Activated naive CD4-positive, alpha-beta T cell treated with anti-CD3 and anti-CD28 coated beads, Interleukin-2, amount 50 U/mL, for 24 hours (primary cell): ENCODE measurements around the gene TANC2.

Experiments used
- H3K27ac Mint-ChIP-seq: one replicate; pipeline ENCODE4 v1.8.0; 2021; ENCODE audit warnings: mild to moderate bottlenecking, mixed read lengths
- H3K27me3 Mint-ChIP-seq: one replicate; pipeline ENCODE4 v1.8.0; 2021; ENCODE audit warnings: mixed read lengths
- H3K36me3 Mint-ChIP-seq: one replicate; pipeline ENCODE4 v1.8.0; 2021; ENCODE audit warnings: mixed read lengths
- H3K4me1 Mint-ChIP-seq: one replicate; pipeline ENCODE4 v1.8.0; 2021; ENCODE audit warnings: mixed read lengths
- H3K4me3 Mint-ChIP-seq: one replicate; pipeline ENCODE4 v1.8.0; 2021; ENCODE audit warnings: mild to moderate bottlenecking, mixed read lengths
- H3K9me3 Mint-ChIP-seq: one replicate; pipeline ENCODE4 v1.8.0; 2021; ENCODE audit warnings: mixed read lengths

Gene TANC2

GRCh38 chr17:62965686-62966425, at the start of gene TANC2:
Gene TANC2 (plus strand): TSS chr17:62966235. CDS start chr17:63009560, 43,325 bp downstream.
- Mint-ChIP-seq H3K4me1 (peaks cover 27% of the 10 kb centered on the region), H3K9me3 (no peaks in the 10 kb centered on the region), H3K4me3 (peak within 1 kb of the TSS; percentile 87), H3K27ac (peak within 1 kb of the TSS; percentile 88), H3K27me3 (no peaks in the 10 kb centered on the region), H3K36me3 (peaks cover 2% of the 10 kb centered on the region)

- Mint-ChIP-seq H3K36me3 (peaks cover 1% of the 10 kb centered on the region), H3K4me1 (no peaks in the 10 kb centered on the region), H3K27me3 (peaks cover 10% of the 10 kb centered on the region), H3K27ac (no peak overlapping the region), H3K4me3 (no peak overlapping the region), H3K9me3 (peaks cover 6% of the 10 kb centered on the region)
Observed at GRCh38 chr17:62916684-62917571, 49.1 kb upstream of the TANC2 start.

GRCh38 chr17:62919388-62919787, 46.6 kb upstream of the TANC2 start:
- Mint-ChIP-seq H3K27ac (no peak overlapping the region), H3K4me1 (no peaks in the 10 kb centered on the region), H3K36me3 (no peaks in the 10 kb centered on the region), H3K27me3 (peaks cover 9% of the 10 kb centered on the region), H3K4me3 (no peak overlapping the region), H3K9me3 (no peaks in the 10 kb centered on the region)

GRCh38 chr17:62920300-62920699, 45.7 kb upstream of the TANC2 start:
- Mint-ChIP-seq H3K36me3 (no peaks in the 10 kb centered on the region), H3K4me3 (no peak overlapping the region), H3K27me3 (peaks cover 7% of the 10 kb centered on the region), H3K4me1 (no peaks in the 10 kb centered on the region), H3K27ac (no peak overlapping the region), H3K9me3 (no peaks in the 10 kb centered on the region)

- no peaks in the 10 kb centered on the region for H3K4me1 Mint-ChIP-seq
Observed at GRCh38 chr17:62921817-62922216, 44.2 kb upstream of the TANC2 start.

GRCh38 chr17:62923258-62924150, 42.5 kb upstream of the TANC2 start:
- H3K4me1 Mint-ChIP-seq, result no peaks in the 10 kb centered on the region
- no peaks in the 10 kb centered on the region for H3K36me3 Mint-ChIP-seq
- H3K27ac Mint-ChIP-seq, result no peak overlapping the region
- no peak overlapping the region for H3K4me3 Mint-ChIP-seq
- peaks cover 3% of the 10 kb centered on the region for H3K27me3 Mint-ChIP-seq
- H3K9me3 Mint-ChIP-seq, result no peaks in the 10 kb centered on the region

More at GRCh38 chr17:62921817-62922216, 44.2 kb upstream of the TANC2 start:
- H3K27me3 Mint-ChIP-seq, result peaks cover 4% of the 10 kb centered on the region
- H3K36me3 Mint-ChIP-seq, result no peaks in the 10 kb centered on the region
- H3K27ac Mint-ChIP-seq, result no peak overlapping the region
- no peaks in the 10 kb centered on the region for H3K9me3 Mint-ChIP-seq
- no peak overlapping the region for H3K4me3 Mint-ChIP-seq

GRCh38 chr17:62925267-62925836, 40.7 kb upstream of the TANC2 start:
- no peak overlapping the region for H3K27ac Mint-ChIP-seq
- no peaks in the 10 kb centered on the region for H3K4me1 Mint-ChIP-seq
- no peaks in the 10 kb centered on the region for H3K36me3 Mint-ChIP-seq
- peaks cover 2% of the 10 kb centered on the region for H3K27me3 Mint-ChIP-seq
- H3K9me3 Mint-ChIP-seq, result no peaks in the 10 kb centered on the region
- H3K4me3 Mint-ChIP-seq, result no peak overlapping the region

GRCh38 chr17:62927083-62927482, 39.0 kb upstream of the TANC2 start:
- no peak overlapping the region for H3K4me3 Mint-ChIP-seq
- H3K36me3 Mint-ChIP-seq, result no peaks in the 10 kb centered on the region
- H3K27me3 Mint-ChIP-seq, result peaks cover 1% of the 10 kb centered on the region
- H3K4me1 Mint-ChIP-seq, result no peaks in the 10 kb centered on the region
- no peaks in the 10 kb centered on the region for H3K9me3 Mint-ChIP-seq
- no peak overlapping the region for H3K27ac Mint-ChIP-seq

GRCh38 chr17:62929320-62929719, 36.7 kb upstream of the TANC2 start:
- no peaks in the 10 kb centered on the region for H3K9me3 Mint-ChIP-seq
- no peaks in the 10 kb centered on the region for H3K4me1 Mint-ChIP-seq
- peaks cover 14% of the 10 kb centered on the region for H3K27me3 Mint-ChIP-seq
- no peak overlapping the region for H3K4me3 Mint-ChIP-seq
- no peaks in the 10 kb centered on the region for H3K36me3 Mint-ChIP-seq
- no peak overlapping the region for H3K27ac Mint-ChIP-seq

GRCh38 chr17:62931101-62931500, 34.9 kb upstream of the TANC2 start:
- Mint-ChIP-seq H3K27me3 (peaks cover 19% of the 10 kb centered on the region), H3K9me3 (no peaks in the 10 kb centered on the region), H3K4me3 (no peak overlapping the region), H3K27ac (no peak overlapping the region), H3K4me1 (no peaks in the 10 kb centered on the region), H3K36me3 (no peaks in the 10 kb centered on the region)

GRCh38 chr17:62933501-62934385, 32.3 kb upstream of the TANC2 start:
- H3K27me3 Mint-ChIP-seq, result peaks cover 31% of the 10 kb centered on the region
- H3K4me1 Mint-ChIP-seq, result no peaks in the 10 kb centered on the region
- H3K36me3 Mint-ChIP-seq, result no peaks in the 10 kb centered on the region
- no peaks in the 10 kb centered on the region for H3K9me3 Mint-ChIP-seq
- H3K27ac Mint-ChIP-seq, result no peak overlapping the region
- no peak overlapping the region for H3K4me3 Mint-ChIP-seq

- H3K9me3 Mint-ChIP-seq, result peaks cover 5% of the 10 kb centered on the region
- no peaks in the 10 kb centered on the region for H3K36me3 Mint-ChIP-seq
- H3K4me3 Mint-ChIP-seq, result no peak overlapping the region
- H3K27me3 Mint-ChIP-seq, result peaks cover 33% of the 10 kb centered on the region
- H3K27ac Mint-ChIP-seq, result no peak overlapping the region
- H3K4me1 Mint-ChIP-seq, result no peaks in the 10 kb centered on the region
Observed at GRCh38 chr17:62935098-62935497, 30.9 kb upstream of the TANC2 start.

GRCh38 chr17:62935523-62935922, 30.5 kb upstream of the TANC2 start:
- H3K27me3 Mint-ChIP-seq, result peaks cover 33% of the 10 kb centered on the region
- no peaks in the 10 kb centered on the region for H3K36me3 Mint-ChIP-seq
- no peaks in the 10 kb centered on the region for H3K4me1 Mint-ChIP-seq
- H3K9me3 Mint-ChIP-seq, result peaks cover 5% of the 10 kb centered on the region
- no peak overlapping the region for H3K4me3 Mint-ChIP-seq
- H3K27ac Mint-ChIP-seq, result no peak overlapping the region

GRCh38 chr17:62937606-62938005, 28.4 kb upstream of the TANC2 start:
- H3K4me3 Mint-ChIP-seq, result no peak overlapping the region
- peaks cover 12% of the 10 kb centered on the region for H3K9me3 Mint-ChIP-seq
- peaks cover 35% of the 10 kb centered on the region for H3K27me3 Mint-ChIP-seq

More at GRCh38 chr17:62937606-62938005, 28.4 kb upstream of the TANC2 start:
- no peaks in the 10 kb centered on the region for H3K4me1 Mint-ChIP-seq
- H3K27ac Mint-ChIP-seq, result no peak overlapping the region
- peaks cover 3% of the 10 kb centered on the region for H3K36me3 Mint-ChIP-seq
